Ramos (cell line): ENCODE measurements around the gene EPC1.
"Not testable (repeated sequence)": the region's sequence is repeated elsewhere in the genome, so short reads cannot be mapped to it uniquely, and the experiment has no call there.

Experiments
- in situ Hi-C: fragments of 300-500 bp; cut with MboI; formaldehyde crosslinking; loops from one replicate; pipeline ENCODE4 v1.14.3; 2022; ENCODE audit warnings: low sequenced_read_pairs; ENCODE audit not compliant: unreplicated experiment

Gene EPC1, protein sequence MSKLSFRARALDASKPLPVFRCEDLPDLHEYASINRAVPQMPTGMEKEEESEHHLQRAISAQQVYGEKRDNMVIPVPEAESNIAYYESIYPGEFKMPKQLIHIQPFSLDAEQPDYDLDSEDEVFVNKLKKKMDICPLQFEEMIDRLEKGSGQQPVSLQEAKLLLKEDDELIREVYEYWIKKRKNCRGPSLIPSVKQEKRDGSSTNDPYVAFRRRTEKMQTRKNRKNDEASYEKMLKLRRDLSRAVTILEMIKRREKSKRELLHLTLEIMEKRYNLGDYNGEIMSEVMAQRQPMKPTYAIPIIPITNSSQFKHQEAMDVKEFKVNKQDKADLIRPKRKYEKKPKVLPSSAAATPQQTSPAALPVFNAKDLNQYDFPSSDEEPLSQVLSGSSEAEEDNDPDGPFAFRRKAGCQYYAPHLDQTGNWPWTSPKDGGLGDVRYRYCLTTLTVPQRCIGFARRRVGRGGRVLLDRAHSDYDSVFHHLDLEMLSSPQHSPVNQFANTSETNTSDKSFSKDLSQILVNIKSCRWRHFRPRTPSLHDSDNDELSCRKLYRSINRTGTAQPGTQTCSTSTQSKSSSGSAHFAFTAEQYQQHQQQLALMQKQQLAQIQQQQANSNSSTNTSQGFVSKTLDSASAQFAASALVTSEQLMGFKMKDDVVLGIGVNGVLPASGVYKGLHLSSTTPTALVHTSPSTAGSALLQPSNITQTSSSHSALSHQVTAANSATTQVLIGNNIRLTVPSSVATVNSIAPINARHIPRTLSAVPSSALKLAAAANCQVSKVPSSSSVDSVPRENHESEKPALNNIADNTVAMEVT

DNA sequence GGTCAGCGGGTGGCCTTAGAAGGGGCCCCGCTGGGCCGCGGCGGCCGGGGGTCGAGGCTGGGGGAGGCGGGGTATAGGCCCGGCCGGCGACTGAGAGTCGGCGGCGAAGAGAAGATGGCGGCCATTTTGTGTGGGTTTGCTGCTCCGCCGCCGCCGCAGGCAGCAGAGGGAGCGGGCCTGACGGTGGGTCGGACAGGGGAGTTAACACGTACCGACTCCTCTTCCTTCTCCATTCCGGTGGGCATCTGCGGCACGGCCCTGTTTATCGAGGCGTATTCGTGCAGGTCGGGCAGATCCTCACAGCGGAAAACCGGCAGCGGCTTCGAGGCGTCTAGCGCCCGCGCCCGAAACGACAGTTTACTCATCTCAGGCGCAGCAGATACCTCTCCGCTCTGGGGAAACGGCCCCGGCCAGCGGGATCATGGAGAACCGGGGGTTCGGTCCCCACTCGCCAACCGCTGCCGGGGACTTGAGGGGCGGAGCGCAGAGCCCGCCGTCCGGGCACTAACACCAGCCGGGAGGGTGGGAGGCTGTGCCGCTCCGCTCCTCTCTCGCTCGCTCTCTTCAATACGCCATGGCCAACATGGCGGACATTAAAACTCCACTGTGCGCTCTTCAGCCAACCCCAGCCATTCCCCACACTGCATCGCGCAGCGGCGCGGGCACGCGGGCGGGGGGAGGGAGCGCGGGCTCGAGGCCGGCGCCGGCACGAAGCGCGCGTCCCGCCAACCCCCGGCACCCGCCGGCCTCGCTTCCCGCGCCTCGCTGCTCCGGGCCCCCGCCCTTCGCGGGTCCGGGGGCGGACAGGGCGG, at the start of gene EPC1:
TSS of gene EPC1 (minus strand) at position 608 of the 812 bp plus-strand sequence. CDS start at position 365, 243 bp downstream.
- in situ Hi-C loops, result loop anchor here (25.0 kb wide), 1 partner anchor 1634 kb away; no protein-coding TSS in a partner anchor

DNA sequence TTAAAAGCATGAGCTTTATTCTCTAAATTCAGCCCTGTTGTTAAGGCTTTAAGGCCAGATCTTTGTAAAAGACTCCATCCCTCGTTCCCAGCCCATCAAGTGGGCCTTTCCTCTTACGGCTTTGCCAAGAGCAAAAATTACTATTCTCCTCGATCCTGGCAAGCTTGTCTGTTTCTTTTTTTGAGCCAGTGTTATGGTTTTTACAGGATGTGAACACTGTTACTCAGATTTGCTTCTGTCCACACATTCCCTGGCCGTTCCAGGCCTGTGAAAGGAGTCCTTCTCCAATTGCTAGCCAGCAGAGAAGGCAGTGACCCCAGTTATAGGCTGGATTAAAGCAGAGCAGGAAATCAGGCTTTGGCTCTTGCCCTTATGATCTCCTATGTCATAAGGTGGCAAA, 47.0 kb upstream of the EPC1 start:
- in situ Hi-C loops, result no loop called here

DNA sequence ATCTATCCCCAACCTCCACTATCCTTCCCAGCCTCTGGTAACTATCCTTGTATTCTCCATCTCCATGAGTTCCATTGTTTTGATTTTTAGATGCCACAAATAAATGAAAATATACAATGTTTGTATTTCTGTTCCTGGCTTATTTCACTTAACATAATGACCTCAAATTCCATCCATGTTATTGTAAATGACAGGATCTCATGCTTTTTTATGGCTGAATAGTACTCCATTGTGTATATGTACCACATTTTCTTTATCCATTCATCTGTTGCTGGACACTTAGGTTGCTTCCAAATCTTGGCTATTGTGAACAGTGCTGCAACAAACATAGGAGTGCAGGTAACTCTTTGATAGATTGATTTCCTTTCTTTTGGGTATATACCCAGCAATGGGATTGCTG, 45.3 kb upstream of the EPC1 start:
- in situ Hi-C loops, result not testable (repeated sequence)

DNA sequence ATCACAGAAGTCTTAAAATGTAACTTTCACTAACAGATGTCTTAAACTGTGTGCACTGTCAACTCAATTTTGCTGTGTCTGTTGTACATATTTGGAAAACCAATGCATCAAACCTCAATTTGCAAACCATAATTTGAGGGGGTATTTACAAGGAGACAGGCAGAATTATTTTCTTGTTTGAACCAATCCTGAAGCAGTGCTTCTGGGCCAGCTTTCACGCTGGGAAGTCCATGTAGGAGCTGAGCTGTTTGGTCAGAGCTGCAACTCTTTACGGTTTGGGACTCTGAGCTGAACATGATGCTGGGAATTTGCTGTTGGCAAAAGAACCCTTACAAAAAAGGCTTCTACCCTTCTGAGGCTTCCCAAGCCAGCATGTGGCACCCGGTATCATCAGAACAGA, 43.2 kb upstream of the EPC1 start:
- in situ Hi-C loops, result no loop called here

DNA sequence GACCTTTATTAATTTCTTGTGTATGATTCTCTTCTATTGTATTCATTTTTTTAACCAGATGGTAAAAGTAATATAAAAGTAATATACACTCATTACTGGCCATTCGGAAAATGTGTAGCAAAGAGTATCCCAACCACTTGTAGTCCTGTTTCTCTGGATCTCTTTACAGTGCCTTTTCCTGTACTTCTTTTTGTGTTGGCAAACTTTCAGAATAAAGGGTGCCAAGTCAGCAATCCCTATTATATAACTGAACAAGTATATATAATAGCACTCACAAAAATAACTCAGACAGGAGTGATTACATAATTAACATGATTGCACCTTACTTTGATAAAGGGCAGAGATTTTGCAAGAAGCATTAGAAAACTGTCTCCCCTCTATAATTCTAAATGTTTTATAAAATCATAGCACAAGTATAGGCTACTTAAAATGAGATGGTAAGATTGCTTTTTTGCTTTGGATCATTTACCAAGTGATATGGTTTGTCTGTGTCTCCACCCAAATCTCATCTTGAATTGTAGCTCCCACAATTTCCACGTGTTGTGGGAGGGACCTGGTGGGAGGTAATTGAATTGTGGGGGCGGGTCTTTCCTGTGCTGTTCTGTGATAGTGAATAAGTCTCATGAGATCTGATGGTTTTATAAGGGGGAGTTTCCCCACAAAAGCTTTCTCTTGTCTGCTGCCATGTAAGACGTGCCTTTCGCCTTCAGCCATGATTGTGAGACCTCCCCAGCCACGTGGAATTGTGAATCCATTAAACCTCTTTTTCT, 41.5 kb upstream of the EPC1 start:
- in situ Hi-C loops, result no loop called here

DNA sequence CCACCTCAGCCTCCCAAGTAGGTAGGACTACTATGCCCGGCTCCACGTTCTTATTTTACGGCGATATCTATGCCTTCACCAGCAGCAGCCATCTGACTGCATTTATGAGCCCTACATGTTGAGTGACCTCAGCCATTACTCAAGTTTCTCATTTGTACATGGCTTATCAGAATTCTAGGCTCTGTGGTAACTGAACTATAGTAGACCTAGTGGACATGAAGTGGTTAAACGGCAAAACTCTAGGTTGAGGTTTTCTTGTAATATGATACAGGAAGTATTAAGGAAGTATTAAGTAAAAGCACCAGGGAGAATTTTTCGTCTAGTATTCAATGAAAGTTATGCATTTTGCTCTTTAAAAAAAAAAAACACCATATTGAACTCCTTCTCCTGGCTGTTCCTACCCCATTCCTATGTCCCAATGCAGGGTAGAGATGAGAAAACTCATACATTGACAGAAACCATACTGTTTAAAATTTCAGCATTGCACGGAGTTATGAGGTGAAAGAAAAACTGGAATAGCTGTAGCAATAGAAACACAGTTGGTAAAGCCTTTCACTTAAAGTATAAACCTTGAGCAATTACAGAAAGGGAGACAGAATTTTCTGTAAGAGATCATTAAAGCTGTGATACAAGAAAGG, 39.8 kb upstream of the EPC1 start:
- in situ Hi-C loops, result no loop called here

DNA sequence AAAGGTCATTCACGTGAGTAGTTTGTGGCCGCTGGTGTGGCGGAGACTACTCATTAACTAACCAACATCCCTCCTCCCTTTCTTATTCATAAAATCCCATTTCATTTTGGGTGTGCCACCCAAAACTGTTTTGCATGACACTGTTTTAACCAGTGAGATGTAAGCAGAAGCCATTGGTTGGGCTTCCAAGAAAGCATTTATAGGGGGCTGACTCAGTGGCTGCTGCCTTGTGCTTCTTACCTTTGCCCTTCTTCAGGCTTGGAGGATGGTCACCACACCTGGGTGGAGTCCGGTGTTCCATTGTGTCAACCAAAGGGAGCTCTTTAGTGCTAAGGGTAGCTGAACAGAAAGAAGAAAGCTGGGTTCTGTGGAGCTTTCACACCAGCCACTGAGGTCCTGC, 37.2 kb upstream of the EPC1 start:
- in situ Hi-C loops, result no loop called here

DNA sequence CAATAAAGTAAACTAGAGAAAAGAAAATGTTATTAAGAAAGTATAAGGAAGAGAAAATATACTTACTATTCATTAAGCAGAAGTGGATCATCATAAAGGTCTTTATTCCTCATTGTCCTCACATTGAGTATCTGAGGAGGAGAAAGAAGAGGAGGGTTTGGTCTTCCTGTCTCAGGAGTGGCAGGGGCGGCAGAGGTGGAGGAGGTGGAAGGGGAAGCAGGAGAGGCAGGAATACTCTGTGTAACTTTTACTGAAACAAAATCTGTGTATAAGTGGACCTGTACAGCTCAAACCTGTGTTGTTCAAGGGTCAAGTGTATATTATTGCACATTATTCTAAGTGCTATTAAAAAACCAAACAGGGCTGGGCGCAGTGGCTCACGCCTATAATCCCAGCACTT, 34.2 kb upstream of the EPC1 start:
- in situ Hi-C loops, result no loop called here

DNA sequence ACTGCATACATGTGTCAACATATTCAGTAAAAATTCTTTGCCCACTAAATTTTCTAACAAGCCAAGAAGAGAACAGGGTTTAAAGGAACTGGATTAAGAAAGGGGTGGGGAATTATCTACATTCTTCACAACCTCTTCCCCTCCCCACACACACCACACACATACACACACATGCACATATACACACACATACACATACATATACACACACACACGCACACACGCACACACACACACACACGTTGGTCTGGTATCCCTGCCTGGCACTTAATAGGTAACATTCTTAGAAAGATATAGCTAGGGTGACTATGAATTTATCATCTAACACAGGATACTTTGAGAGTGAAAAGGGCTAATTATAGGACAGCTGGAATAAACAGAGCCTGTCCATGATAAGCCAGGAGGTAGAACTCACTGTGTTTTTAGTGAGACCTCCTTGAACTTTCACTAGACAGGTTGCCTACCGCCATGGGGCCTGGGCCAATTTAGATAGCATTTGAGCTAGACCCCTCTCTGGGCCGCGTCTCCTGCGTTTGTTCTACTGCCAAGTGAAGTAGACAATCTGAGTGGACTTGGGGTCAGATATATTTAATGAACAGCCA, 33.1 kb upstream of the EPC1 start:
- in situ Hi-C loops, result no loop called here

DNA sequence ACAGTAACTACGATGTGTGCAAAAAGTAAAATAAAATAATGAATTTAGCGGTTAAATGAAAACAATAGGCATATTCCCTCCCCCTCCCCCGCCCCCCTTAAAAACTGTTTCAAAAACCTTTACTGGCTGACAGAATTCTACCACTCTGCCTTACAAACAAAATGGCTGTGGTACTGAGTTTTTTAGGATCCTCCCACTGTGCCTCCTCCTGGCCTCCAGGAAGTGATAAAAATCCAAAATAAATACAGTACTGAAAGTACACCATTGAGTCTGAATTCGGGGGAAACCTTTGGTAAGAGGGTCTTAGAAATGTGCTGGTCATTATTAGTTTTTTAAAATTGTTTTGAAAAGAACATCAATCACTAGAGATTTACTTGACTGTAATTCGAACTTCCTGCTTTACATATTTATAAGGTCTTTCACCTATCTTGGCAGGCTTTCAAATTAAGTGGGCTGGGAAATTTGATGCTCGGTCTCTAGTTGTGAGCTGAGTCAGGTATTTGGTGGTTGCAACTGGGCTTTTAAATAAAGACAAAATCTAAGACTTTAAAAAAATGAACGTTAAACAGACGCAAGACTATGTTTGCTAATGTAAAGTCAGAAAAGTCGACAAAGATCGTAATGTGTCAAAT, 32.5 kb upstream of the EPC1 start:
- in situ Hi-C loops, result no loop called here

DNA sequence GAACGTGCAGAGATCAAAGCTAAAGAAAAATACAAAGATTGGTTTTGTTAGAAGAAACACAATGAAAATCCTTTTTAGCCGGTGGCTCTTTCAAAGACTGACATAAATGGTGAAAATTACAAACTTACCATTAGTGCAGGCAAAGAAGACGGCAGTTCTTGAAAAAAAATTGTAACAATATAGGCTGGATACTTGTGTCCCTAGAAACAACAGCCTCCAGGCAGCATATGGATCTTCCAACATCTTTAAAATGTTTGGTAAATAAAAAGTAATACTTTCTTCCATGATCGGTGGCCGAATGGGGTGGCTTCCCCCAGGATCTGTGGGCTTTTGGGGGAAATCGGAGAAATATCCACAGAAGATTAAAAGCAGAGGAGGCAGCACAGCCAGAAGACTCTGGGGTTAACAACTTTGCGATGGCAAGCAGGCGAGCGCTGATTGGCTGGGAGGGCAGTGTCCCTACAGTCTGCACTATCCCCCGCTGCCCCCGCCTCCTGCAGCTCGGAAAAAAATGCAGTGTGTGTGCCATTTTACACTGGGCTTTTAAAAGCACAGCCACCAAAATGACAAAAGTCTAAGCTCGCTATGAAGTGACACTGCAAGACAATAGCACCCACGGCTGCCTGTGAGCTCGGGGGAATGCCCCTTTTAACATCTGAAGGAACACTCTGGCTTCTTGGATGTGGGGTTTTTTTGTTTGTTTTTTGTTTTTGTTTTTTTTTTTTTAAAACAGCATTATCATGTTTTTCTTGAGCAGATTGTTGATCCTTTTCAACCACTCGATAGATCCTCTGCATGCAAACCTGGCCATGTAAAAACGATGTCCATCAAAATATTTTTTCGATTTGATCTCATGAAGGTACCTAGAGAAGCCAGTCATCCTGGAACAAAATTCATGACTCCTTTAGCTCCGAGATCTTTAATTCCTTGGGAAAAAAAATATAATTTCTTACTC, 31.7 kb upstream of the EPC1 start:
- in situ Hi-C loops, result no loop called here

DNA sequence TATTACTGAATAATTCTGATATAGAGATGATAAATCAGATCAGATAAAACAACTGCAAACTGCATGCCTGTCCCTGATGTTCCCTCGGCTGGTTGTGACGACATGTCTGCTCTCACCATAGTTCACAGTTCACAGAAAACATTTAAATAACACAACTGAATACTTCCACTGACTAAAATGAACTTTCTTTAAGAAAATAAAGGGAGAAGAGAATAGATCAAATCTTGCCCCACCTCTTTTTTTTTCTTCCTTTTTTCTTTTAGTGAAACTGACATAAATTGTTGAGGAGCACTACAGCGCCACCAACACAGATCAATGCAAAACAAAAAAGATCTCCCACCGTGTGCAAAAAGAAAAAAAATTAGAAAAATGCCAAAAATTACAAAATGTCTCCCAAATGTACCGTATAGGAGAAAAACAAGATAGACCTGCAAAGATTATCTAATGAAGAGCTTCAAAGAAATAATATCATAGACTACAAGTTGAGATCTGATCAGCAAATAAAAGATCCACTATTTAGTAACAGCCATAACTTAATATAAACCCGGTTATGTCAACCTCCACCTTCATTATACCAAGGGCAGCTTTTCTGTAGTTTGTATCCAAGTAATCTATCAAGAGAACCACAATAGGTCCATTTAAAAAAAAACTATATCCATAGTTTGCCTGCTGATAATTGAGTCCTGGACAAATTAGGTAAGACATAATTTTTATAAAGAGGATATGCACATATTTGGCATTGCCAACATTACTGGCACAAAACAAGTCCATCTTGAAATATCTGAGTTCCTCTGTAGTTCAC, 30.7 kb upstream of the EPC1 start:
- in situ Hi-C loops, result no loop called here

DNA sequence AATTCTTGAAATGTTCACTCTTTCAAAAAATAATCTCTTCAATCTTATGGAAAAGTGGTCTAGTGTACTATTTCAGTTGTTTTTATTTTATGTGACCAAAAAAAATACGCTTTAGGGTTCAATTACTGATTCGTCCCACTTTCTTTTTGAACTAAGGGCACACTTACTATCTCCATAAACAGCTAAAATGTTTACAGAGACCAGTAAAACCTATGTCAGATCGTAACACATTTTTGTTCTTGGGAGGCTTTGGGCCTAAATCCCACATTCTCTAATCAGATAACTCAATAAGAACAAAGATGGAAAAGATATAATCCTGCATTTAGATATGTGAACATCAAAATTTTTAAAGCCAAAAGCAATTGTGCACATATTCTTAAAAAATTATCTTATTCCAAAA, 29.8 kb upstream of the EPC1 start:
- in situ Hi-C loops, result no loop called here

DNA sequence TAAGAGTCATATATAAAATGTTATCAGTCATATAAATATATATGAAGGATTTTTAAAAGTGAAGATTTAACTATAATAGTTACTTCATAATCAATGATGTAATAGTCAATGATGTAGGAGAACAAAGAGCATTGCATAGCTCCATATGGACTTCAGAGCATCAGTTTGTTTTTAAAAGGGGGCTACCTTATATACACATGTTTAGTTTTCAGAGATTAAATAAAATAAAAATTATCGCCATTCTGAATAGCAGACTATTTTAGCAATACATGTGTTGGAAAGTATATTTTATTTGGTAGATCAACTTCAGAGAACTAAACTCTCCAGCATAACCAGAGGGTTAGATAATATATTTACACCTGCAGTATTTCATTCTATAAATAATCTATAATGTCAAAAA, 29.1 kb upstream of the EPC1 start:
- in situ Hi-C loops, result no loop called here

DNA sequence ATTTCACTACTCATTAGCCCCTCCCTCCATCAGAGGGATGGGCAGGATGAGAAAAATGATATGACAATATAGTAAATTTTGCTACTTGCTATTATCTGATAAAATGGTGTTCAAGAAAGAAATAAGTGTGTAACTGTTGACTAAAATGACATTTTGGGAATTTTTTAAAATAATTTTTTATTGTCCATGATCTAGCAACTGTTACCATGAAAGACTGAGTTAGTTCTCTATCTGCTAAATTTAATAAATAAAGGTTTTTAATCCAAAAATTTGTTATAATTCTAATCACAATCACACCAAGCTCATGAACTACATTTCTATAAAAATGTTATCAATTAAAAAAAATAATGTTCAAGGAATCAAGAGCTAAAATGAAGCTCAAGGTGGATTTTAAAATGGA, 28.7 kb upstream of the EPC1 start:
- in situ Hi-C loops, result no loop called here

DNA sequence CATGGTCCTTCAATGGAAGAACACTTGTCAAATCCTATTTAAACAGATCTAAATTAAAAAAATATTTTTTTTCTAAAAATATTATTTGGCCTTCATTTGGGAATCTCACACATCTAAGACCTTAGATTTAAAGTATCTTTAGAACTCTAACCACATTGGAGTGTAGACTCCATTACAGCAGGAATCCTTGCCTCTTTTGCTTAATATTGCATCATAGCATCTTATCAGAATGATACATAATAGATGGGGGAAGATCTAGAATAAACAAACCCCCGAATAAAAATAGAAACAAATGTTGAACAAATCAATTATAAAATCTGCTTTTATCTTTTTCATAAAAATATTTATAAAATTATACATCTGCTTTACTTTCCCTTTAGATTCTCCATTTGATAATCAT, 27.6 kb upstream of the EPC1 start:
- in situ Hi-C loops, result loop anchor here (25.0 kb wide), 2 partner anchors 112 to 312 kb away; partner anchors contain the start of gene KIF5B

DNA sequence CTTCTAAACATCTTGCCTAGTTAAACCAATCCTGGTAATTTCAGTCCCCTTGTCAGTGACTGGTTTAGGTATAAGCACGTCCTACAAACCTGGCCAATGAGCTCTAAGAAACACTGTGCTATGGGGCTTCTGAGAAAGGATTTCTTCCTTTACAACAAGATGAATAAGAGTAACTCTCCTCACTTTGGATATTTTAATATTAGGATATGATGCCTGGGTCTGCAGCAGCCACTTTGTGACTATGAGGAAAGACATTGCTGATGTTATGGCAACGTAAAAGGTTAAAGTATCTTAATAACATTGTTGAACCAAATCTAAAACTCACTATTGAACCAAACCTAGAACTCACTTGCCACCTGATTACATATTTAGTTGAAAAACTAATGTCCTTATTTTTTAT, 26.5 kb upstream of the EPC1 start:
- in situ Hi-C loops, result loop anchor here (25.0 kb wide), 2 partner anchors 111 to 311 kb away; partner anchors contain the start of gene KIF5B
